ENCODE results near the gene PTRH2. TPM values are rescaled to one million over a fixed set of nuclear protein-coding genes. Genes with fewer than 3 reads are reported as not detected.

Gene PTRH2
- total and polyA plus RNA-seq, 2 donors: 9.4 to 25.5 TPM

GRCh38 chr17:59699786-59700185 is 7.4 kb downstream of the PTRH2 start:
- 94% methylated on average over 6 of the region's 6 CpGs for WGBS
- DNase-seq (ENCODE audit: extremely low spot score): no peak
- H3K27ac ChIP-seq (ENCODE audit: low read depth): no peak overlapping the region
- no peak overlapping the region for H3K4me3 ChIP-seq (ENCODE audit: low read depth, low read length)
- H3K4me1 ChIP-seq (ENCODE audit: insufficient read depth): no peaks in the 10 kb centered on the region
- H3K36me3 ChIP-seq (ENCODE audit: insufficient read depth): peaks cover 3% of the 10 kb centered on the region

GRCh38 chr17:59699218-59699617 is 8.0 kb downstream of the PTRH2 start:
- WGBS: 96% methylated on average over 7 of the region's 7 CpGs
- no peak overlapping the region for H3K4me3 ChIP-seq (ENCODE audit: low read depth, low read length)
- peaks cover 5% of the 10 kb centered on the region for H3K36me3 ChIP-seq (ENCODE audit: insufficient read depth)
- DNase-seq (ENCODE audit: extremely low spot score): no peak
- no peak overlapping the region for H3K27ac ChIP-seq (ENCODE audit: low read depth)
- no peaks in the 10 kb centered on the region for H3K4me1 ChIP-seq (ENCODE audit: insufficient read depth)

GRCh38 chr17:59698143-59698542 is 9.1 kb downstream of the PTRH2 start:
- H3K27ac ChIP-seq (ENCODE audit: low read depth): no peak overlapping the region
- H3K36me3 ChIP-seq (ENCODE audit: insufficient read depth): peaks cover 8% of the 10 kb centered on the region
- 72% methylated on average over 4 of the region's 4 CpGs for WGBS
- H3K4me3 ChIP-seq (ENCODE audit: low read depth, low read length): no peak overlapping the region
- DNase-seq (ENCODE audit: extremely low spot score): no peak
- no peaks in the 10 kb centered on the region for H3K4me1 ChIP-seq (ENCODE audit: insufficient read depth)

GRCh38 chr17:59696682-59697277 is 10.4 kb downstream of the PTRH2 start:
- H3K36me3 ChIP-seq (ENCODE audit: insufficient read depth): peaks cover 8% of the 10 kb centered on the region
- no peak overlapping the region for H3K27ac ChIP-seq (ENCODE audit: low read depth)
- no peaks in the 10 kb centered on the region for H3K4me1 ChIP-seq (ENCODE audit: insufficient read depth)
- WGBS: 78% methylated on average over 2 of the region's 2 CpGs
- no peak overlapping the region for H3K4me3 ChIP-seq (ENCODE audit: low read depth, low read length)
- DNase-seq (ENCODE audit: extremely low spot score): no peak

GRCh38 chr17:59695945-59696681 is 11.1 kb downstream of the PTRH2 start:
- peaks cover 8% of the 10 kb centered on the region for H3K36me3 ChIP-seq (ENCODE audit: insufficient read depth)
- no peak overlapping the region for H3K27ac ChIP-seq (ENCODE audit: low read depth)
- H3K4me1 ChIP-seq (ENCODE audit: insufficient read depth): no peaks in the 10 kb centered on the region
- 64% methylated on average over 3 of the region's 3 CpGs for WGBS
- no peak overlapping the region for H3K4me3 ChIP-seq (ENCODE audit: low read depth, low read length)
- DNase-seq (ENCODE audit: extremely low spot score): no peak

- DNase-seq (ENCODE audit: extremely low spot score): no peak
- H3K36me3 ChIP-seq (ENCODE audit: insufficient read depth): peaks cover 8% of the 10 kb centered on the region
- H3K4me3 ChIP-seq (ENCODE audit: low read depth, low read length): no peak overlapping the region
- WGBS: 81% methylated on average over 2 of the region's 2 CpGs
- peak overlapping the region; percentile 1 for H3K27ac ChIP-seq (ENCODE audit: low read depth)
- no peaks in the 10 kb centered on the region for H3K4me1 ChIP-seq (ENCODE audit: insufficient read depth)
Measured at GRCh38 chr17:59694344-59694743, 12.9 kb downstream of the PTRH2 start.

- 86% methylated on average over 7 of the region's 7 CpGs for WGBS
- Histone ChIP-seq H3K4me3 (ENCODE audit: low read depth, low read length) (no peak overlapping the region), H3K27ac (ENCODE audit: low read depth) (no peak overlapping the region), H3K36me3 (ENCODE audit: insufficient read depth) (peaks cover 8% of the 10 kb centered on the region), H3K4me1 (ENCODE audit: insufficient read depth) (no peaks in the 10 kb centered on the region)
- DNase-seq (ENCODE audit: extremely low spot score): no peak
Measured at GRCh38 chr17:59693582-59693981, 13.6 kb downstream of the PTRH2 start.

- Histone ChIP-seq H3K4me1 (ENCODE audit: insufficient read depth) (no peaks in the 10 kb centered on the region), H3K4me3 (ENCODE audit: low read depth, low read length) (no peak overlapping the region), H3K36me3 (ENCODE audit: insufficient read depth) (peaks cover 3% of the 10 kb centered on the region), H3K27ac (ENCODE audit: low read depth) (no peak overlapping the region)
- DNase-seq (ENCODE audit: extremely low spot score): no peak
- 80% methylated on average over 2 of the region's 2 CpGs for WGBS
Measured at GRCh38 chr17:59688496-59688895, 18.7 kb downstream of the PTRH2 start.

- Histone ChIP-seq H3K4me1 (ENCODE audit: insufficient read depth) (no peaks in the 10 kb centered on the region), H3K4me3 (ENCODE audit: low read depth, low read length) (no peak overlapping the region), H3K36me3 (ENCODE audit: insufficient read depth) (peaks cover 3% of the 10 kb centered on the region), H3K27ac (ENCODE audit: low read depth) (no peak overlapping the region)
- DNase-seq (ENCODE audit: extremely low spot score): no peak
- 76% methylated on average over 1 of the region's 1 CpG for WGBS
Measured at GRCh38 chr17:59688008-59688407, 19.2 kb downstream of the PTRH2 start.

GRCh38 chr17:59684967-59685366 is 22.3 kb downstream of the PTRH2 start:
- H3K36me3 ChIP-seq (ENCODE audit: insufficient read depth): peaks cover 7% of the 10 kb centered on the region
- no peak overlapping the region for H3K27ac ChIP-seq (ENCODE audit: low read depth)
- H3K4me3 ChIP-seq (ENCODE audit: low read depth, low read length): no peak overlapping the region
- WGBS: 83% methylated on average over 6 of the region's 6 CpGs
- DNase-seq (ENCODE audit: extremely low spot score): no peak
- no peaks in the 10 kb centered on the region for H3K4me1 ChIP-seq (ENCODE audit: insufficient read depth)

GRCh38 chr17:59683283-59683682 is 23.9 kb downstream of the PTRH2 start:
- Histone ChIP-seq H3K36me3 (ENCODE audit: insufficient read depth) (peaks cover 11% of the 10 kb centered on the region), H3K4me1 (ENCODE audit: insufficient read depth) (no peaks in the 10 kb centered on the region), H3K27ac (ENCODE audit: low read depth) (no peak overlapping the region), H3K4me3 (ENCODE audit: low read depth, low read length) (no peak overlapping the region)
- DNase-seq (ENCODE audit: extremely low spot score): no peak

GRCh38 chr17:59680314-59680713 is 26.9 kb downstream of the PTRH2 start:
- no peak overlapping the region for H3K4me3 ChIP-seq (ENCODE audit: low read depth, low read length)
- WGBS: 75% methylated on average over 4 of the region's 4 CpGs
- H3K27ac ChIP-seq (ENCODE audit: low read depth): no peak overlapping the region
- H3K36me3 ChIP-seq (ENCODE audit: insufficient read depth): peaks cover 12% of the 10 kb centered on the region
- no peak for DNase-seq (ENCODE audit: extremely low spot score)
- no peaks in the 10 kb centered on the region for H3K4me1 ChIP-seq (ENCODE audit: insufficient read depth)

GRCh38 chr17:59678918-59679317 is 28.3 kb downstream of the PTRH2 start:
- 74% methylated on average over 2 of the region's 2 CpGs for WGBS
- Histone ChIP-seq H3K4me1 (ENCODE audit: insufficient read depth) (no peaks in the 10 kb centered on the region), H3K27ac (ENCODE audit: low read depth) (no peak overlapping the region), H3K4me3 (ENCODE audit: low read depth, low read length) (no peak overlapping the region), H3K36me3 (ENCODE audit: insufficient read depth) (peaks cover 11% of the 10 kb centered on the region)
- no peak for DNase-seq (ENCODE audit: extremely low spot score)

- H3K27ac ChIP-seq (ENCODE audit: low read depth): no peak overlapping the region
- H3K36me3 ChIP-seq (ENCODE audit: insufficient read depth): peaks cover 11% of the 10 kb centered on the region
- WGBS: 86% methylated on average over 7 of the region's 7 CpGs
- H3K4me1 ChIP-seq (ENCODE audit: insufficient read depth): no peaks in the 10 kb centered on the region
- no peak for DNase-seq (ENCODE audit: extremely low spot score)
- H3K4me3 ChIP-seq (ENCODE audit: low read depth, low read length): no peak overlapping the region
Measured at GRCh38 chr17:59676716-59677115, 30.5 kb downstream of the PTRH2 start.

Measured in urinary bladder (tissue), 4 donors.